Fibroblast of villous mesenchyme (primary cell): ENCODE measurements around the gene MEF2B. TPM values are rescaled to one million over a fixed set of nuclear protein-coding genes. Genes with fewer than 3 reads are reported as not detected.

Source experiments
- DNase-seq: peaks from one replicate; pipeline ENCODE4 v3.0.0-alpha.2; 2010; ENCODE audit warnings: low read depth
- H3K4me3 ChIP-seq: 2 replicates; pipeline ENCODE4 v1.5.1; 2011; ENCODE audit warnings: low read depth, mild to moderate bottlenecking, low read length
- CTCF ChIP-seq: IDR thresholded peaks from 2 replicates; pipeline ENCODE4 v1.5.1; 2012; ENCODE audit warnings: low read depth, mild to moderate bottlenecking, low read length; ENCODE audit not compliant: insufficient read depth
- total RNA-seq: library from RNA; depleted of rRNA; stranded (reverse); fragments of >200 nt; gene quantifications from 2 replicates; pipeline ENCODE4 v1.2.3, GENCODE V29; 2012

Gene MEF2B
- total RNA-seq, 1 donor, result not detected

GRCh38 chr19:19213426-19214158, 43.5 kb upstream of the MEF2B start:
- TF ChIP-seq CTCF, result no peak
- no peak for DNase-seq
- H3K4me3 ChIP-seq, result no peak overlapping the region

- no peak for TF ChIP-seq CTCF
- no peak overlapping the region for H3K4me3 ChIP-seq
- no peak for DNase-seq
Measured at GRCh38 chr19:19212916-19213315, 42.9 kb upstream of the MEF2B start.

GRCh38 chr19:19211499-19212420, 41.7 kb upstream of the MEF2B start, which contains the start of gene NCAN:
Gene NCAN (plus strand): TSS chr19:19211958. CDS start chr19:19216954, 4,996 bp downstream.
- DNase-seq, result no peak
- H3K4me3 ChIP-seq, result no peak within 1 kb of the TSS
- TF ChIP-seq CTCF, result no peak

- no peak for DNase-seq
- no peak for TF ChIP-seq CTCF
- H3K4me3 ChIP-seq, result no peak overlapping the region
Measured at GRCh38 chr19:19209372-19209771, 39.3 kb upstream of the MEF2B start.

- no peak overlapping the region for H3K4me3 ChIP-seq
- no peak for DNase-seq
- no peak for TF ChIP-seq CTCF
Measured at GRCh38 chr19:19207637-19208572, 37.8 kb upstream of the MEF2B start.

- no peak overlapping the region for H3K4me3 ChIP-seq
- no peak for DNase-seq
- no peak for TF ChIP-seq CTCF
Measured at GRCh38 chr19:19206938-19207337, 36.9 kb upstream of the MEF2B start.
